Measurements from ENCODE around the gene JAKMIP2.

DNA sequence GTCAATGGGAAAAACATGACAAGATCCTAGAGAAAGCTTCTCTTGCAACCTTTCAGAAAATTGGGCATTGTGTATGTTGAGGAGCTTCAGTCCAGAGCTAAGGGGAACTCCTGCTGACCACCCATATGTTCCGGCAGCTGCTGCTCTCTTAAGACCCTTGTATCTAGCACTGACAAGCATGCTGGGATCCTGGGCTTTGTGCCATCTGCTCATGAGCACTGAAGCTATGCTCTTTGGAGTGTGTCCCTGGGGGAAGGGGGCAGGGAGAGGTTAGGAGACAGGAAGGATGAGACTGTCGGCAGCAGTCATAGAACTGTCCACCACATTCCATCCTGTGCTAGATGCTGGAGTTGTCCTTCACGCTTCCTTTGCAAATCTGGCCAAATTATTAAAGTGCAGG lies 109.3 kb downstream of the JAKMIP2 start:
- TF ChIP-seq, protein P1, sequence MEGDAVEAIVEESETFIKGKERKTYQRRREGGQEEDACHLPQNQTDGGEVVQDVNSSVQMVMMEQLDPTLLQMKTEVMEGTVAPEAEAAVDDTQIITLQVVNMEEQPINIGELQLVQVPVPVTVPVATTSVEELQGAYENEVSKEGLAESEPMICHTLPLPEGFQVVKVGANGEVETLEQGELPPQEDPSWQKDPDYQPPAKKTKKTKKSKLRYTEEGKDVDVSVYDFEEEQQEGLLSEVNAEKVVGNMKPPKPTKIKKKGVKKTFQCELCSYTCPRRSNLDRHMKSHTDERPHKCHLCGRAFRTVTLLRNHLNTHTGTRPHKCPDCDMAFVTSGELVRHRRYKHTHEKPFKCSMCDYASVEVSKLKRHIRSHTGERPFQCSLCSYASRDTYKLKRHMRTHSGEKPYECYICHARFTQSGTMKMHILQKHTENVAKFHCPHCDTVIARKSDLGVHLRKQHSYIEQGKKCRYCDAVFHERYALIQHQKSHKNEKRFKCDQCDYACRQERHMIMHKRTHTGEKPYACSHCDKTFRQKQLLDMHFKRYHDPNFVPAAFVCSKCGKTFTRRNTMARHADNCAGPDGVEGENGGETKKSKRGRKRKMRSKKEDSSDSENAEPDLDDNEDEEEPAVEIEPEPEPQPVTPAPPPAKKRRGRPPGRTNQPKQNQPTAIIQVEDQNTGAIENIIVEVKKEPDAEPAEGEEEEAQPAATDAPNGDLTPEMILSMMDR (conservative IDR thresholded peaks at IDR 0.05 in 1 of 2, IDR thresholded peaks at IDR 0.05 in 1 of 2; ENCODE audit: extremely low read depth in 1 of 2, insufficient read depth in 1 of 2, low read depth in 1 of 2, low read length in 2 of 2) = no peak
- no peak for TF ChIP-seq EZH2 (IDR thresholded peaks at IDR 0.05; ENCODE audit: borderline replicate concordance, low read length)

All from mammary epithelial cell (primary cell).